NCI-H2081 treated with DMSO at 0.1 percent for 48 hours (cell line): ENCODE measurements around the gene FAM168B.

Experiments used
- DNase-seq: peaks from one replicate; lab custom pipeline; 2025; lab: John Stamatoyannopoulos, UW

The FAM168B gene

DNA sequence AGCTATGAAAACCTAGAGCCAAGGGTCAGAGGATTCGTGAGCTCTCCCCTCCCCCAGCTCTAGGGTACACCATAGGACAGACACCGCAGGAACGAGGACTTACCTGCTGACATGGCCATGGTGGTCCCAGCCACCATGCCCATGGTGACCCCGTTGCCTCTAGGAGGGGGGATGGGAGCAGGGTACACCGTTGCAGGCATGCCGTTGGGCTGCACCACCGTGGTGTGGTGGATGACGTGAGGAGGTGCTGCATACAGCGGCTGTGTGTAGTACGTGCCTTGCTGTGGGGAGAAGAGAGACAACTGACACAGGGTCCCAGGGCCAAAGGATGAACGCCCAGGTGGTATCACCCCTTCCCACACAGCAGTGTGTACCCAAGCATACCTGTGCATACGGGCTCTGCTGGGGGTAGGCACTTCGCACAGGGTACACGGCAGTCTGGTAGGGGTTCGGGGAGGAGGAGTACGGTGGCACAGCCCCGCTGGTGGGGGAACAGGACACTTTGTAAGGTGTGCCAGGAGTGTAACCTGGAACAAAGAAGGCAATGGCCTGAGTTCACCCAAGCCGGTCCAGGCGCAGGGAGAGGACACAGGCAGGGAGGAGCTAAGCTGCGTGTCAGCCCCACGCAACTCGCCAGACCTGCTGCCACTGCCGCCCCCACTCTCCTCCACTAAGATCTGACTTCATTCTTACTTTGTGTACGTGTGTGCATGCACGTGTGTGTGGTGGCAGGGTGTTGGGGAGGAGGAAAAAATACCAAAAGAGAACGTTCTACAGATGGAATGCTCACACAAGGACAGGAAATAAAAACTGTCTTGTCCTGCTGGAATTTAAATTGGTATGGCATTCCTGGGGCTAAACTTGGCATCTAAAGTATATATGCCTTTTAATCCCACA lies 37.8 kb downstream of the FAM168B start:
- no peak for DNase-seq

DNA sequence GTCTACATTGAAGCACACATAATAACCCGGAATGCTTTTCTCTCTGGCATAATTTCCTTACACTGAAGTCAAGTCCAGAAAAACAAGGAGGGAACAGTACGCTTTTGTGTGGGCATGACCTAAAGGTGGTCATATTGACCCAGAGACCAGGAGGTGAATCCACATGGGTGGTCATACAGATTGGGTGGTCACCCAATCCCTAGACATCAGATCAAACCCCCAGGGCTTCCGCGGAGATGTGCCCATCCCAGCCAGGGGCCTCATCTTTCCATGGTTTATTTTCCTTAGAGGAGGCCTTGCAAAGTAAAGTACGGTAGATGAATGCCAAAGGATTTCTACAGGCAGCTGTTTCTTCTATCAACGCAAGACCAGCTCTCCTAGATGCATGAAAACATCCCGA lies 38.8 kb downstream of the FAM168B start:
- DNase-seq: no peak

DNA sequence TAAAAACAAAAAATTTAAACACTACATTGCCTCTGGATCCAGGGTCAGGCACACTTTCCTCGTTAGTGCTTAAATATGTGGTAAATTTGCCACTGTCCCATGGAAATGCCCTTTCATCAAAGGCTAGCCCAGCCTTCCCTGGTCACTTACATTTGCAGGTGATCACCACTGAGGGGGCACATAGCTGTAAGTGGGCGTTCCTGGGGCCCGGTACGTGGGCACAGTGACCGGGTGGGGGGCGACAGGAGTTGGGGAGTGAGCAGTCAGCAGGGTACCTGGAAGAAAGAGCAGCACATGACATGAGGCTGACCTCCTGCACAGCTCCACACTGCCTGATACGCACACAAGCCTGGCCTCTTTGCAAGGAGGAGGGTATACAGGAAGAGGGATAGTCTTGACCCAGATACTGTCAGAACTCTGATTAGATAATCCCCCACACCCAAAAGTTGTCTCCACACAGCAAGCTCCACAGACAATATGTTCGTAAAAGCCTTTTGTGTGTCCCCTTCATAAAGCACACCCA lies 40.5 kb downstream of the FAM168B start:
- no peak for DNase-seq

DNA sequence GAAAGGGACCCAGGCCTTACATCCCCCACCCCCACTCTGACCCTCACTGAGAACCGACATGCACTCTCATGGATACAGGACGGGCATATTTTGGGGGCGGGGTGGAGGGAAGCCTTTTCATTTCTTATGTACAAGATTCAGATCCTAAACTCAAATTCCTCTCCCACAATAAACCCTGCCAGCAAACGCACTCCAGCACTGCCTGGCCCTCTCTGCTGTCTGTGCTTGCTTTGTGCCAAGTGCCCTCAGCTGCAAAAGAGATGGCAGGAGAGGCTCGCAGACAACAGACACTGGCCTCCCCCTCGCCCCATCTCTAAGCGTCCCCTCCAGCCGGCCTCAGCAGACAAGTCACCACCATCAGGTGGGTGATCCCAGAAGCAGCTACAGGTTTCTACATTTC lies 42.4 kb downstream of the FAM168B start:
- no peak for DNase-seq

DNA sequence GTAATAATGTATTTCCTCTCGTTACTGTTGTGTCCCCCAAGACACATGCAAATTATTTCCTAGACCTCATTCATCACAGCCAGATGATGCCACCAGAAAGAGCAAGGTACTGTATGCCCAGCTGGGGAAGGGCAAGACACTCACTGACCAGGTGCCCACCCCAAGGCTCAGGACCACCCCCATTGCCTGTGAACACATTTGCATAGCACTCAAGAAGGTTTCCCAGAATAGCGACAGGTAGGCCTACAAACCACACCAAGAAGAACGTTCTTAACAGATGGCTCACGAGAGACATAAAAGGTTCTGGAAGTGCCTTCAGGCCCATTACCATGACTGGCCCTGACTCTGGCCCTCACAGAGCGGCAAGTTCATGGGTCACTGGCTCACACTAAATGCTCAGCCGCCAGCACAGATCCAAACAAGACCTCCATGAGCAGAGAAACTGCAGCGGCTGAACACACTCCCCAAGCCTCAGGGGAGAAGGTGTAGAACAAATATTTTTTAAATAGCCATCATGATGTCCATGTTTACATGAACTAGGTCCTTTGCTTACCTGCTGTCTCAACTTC lies 44.0 kb downstream of the FAM168B start:
- no peak for DNase-seq

DNA sequence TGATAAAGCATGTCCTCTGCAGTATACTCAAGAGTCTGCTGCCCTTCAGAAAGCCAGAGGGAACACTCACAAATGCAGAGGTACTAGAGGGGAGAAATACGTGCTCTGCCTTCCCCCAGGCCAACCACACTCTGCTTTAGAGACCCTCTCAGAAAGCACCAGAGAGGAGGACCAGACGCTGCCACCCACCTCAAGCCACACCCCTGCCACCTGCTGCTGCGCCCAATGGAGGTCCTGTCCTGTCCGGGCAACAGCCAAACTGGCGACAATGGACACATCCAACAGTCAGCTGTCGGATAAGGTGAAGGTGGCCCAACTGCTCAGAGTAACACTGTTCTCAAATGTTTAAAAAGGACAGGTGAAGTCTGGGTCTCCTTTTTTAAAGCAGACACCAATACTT lies 44.6 kb downstream of the FAM168B start:
- DNase-seq: no peak

DNA sequence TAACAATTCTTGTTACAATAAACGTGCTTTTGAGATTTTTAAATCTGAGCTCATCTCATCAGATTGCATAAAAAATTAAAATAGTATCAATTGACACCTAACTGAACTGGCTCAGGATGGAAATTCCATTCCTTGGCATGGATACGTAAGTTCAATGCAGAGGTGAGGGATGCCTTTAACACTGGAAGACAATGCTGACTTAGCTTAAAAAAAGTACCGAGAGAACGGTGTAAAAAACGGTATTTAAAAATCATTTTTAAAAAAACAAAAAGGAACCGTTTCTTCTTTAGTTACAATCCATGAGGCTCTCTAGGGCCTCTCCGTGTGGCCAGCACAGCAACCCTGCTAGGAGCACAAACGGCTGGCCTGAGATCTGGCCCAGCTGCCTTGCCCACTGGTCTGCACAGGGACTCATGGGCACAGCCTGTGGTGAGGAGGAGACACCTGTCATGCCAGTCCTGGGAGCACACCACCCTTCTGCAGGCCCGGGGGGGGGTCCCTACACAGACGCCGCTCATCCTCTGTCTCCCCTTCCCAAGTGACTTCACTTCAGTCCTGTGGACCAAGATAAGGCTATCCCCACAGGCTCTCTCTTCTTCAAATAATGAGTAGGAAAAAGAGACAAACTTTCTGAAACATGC lies 45.2 kb downstream of the FAM168B start:
- DNase-seq: no peak

DNA sequence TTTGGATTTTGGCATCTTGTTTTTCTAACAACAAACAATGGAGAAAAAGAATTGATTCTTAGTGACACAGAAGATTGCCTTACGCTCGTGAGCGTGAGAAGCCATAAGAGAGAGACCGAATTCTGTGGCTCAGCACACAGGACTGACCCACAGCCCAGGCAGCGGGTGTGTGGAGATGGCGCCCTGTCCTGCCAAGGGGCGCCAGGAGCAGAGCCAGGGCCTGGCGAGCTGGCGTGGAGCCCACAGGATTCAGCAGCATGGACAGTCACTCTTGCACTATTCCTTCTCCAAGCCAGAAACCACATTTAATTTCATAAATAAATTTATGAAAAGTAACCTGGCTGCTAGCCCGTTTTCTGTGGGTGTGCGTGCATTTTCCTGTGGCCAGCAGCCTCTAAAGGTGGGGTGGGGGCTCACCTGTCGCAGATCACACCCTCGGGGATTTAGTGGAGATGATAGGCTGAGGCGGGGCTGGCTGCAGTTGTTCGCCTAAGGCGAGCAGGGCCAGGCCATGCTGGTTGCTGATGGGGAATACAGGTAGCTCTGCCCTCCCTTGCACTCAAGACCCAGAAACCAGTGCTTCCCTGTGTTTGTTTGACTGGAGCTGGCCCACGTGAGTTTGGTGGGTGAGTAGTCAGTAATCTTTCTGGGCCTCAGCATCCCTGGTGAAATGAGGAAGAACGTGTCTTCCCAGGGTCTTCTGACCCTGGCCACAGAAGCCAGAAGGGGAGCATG lies 46.2 kb downstream of the FAM168B start:
- DNase-seq: no peak

DNA sequence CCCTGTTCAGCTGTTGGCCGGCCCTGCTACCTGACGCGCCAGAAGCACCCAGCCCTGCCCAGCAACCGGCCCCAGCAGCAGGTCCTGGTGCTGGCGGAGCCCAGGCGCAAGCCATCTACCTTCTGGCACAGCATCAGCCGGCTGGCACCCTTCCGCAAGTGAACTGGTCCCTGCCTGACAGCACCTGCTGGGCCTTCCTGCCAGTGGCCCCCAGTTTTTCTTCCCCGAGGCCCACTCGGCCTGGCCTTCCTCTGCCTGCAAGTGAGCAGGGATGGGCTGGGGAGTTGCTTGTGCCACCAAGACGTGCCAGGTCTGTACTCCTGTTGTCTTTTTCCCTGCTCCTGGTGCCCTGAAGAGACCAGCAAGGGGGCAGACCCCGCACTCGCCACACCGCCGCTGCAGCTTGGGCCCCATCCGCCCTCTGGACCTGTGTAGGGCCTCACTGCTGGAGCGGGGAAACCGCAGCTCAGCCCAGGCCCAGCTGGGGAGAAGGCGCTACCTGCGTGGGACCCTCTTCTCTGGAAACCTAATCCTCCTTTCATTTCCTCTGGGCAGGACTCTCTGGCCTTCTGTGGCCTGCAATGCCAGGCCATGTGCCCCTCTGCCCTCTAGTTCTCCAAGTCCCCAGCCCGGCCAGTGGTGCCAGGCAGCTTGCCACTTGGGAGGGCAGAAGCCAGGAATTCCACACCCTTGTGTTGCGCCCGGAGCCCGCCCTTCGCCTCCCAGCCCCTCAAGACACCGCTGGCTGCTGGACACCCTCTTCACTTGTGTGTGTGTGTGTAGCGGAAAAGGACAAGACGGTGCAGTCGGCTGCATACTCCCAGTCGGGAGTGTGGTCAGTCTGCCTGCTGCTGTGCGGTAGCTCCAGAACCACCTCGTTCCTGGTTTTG lies 47.0 kb downstream of the FAM168B start:
- DNase-seq: no peak

DNA sequence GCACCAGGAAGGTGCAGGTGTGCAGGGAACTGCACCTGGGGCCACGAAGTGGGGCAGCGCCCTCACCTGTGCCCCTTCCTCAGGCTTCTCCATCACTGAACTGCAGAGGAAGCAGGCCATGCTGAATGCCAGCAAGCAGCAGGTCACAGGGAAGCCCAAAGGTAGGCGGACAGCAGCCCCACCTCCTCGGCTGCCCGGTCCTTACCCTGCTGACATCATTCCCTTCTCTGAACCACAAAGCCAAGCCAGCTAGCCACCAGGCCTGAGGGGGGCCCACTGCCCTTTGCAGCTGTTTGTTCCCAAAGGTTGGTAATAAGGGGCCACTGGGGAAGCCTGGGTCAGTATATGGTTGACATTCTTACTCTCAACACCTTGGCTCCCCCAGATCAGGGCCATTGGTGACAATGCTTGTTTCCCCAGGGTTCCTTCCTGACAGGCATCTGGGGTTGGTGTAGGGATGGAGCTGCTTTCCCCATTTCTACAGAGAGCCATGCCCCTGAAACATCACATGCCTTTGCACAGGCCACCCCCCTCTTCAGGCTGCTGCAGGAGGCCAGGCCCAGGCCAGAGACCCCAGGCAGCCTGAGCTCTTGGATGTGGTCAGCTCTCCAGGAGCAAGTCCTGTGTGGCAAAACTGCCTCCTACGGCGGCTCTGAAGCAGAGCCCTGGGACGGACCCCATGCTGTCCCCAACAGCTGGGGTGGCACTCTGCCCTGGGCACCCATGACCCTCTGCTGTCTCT lies 47.8 kb downstream of the FAM168B start:
- no peak for DNase-seq

DNA sequence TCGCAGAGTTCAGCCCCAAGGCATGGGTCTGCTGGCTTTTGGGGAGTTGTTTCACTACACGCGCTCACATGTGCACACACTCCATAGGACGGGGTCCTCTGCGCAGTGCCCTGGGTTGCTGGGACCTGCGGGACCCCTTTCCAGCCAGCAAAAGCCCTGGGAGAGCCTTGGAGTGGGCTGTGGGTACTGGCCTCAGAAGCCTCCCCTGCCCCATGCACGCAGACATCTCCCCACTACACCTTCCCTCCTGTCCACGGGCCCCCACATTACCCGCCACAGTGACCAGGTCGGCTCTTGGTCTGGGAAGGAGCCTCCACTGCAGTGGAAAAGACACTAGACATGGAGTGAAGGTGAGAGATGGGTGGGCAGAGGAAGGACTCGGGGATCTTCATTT lies 48.5 kb downstream of the FAM168B start:
- DNase-seq: no peak

DNA sequence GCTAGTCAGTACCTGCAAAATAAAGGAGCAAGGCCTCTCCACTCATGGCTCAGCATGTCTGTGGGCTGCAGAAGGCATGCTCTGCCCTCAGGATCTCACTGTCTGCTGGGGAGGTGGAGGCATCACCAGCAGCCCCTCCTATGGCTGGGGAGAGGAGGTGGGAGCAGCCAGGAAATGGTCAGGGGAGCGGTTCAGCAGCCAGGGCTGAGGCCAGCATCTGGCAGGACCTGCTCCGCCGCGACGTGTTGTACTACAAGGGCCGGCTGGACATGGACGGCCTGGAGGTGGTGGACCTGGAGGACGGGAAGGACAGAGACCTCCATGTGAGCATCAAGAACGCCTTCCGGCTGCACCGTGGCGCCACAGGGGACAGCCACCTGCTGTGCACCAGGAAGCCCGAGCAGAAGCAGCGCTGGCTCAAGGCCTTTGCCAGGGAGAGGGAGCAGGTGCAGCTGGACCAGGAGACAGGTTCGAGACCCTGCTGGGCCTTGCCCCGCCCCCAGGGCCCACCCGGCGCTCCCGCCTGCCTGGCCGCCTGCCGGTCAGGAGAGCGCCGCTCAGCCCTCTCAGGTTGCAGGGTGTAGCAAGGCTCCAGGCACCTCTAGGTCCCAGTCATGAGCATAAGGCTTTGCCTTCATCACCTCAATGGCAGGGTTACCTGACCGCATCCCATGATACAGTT lies 49.0 kb downstream of the FAM168B start:
- DNase-seq: no peak

DNA sequence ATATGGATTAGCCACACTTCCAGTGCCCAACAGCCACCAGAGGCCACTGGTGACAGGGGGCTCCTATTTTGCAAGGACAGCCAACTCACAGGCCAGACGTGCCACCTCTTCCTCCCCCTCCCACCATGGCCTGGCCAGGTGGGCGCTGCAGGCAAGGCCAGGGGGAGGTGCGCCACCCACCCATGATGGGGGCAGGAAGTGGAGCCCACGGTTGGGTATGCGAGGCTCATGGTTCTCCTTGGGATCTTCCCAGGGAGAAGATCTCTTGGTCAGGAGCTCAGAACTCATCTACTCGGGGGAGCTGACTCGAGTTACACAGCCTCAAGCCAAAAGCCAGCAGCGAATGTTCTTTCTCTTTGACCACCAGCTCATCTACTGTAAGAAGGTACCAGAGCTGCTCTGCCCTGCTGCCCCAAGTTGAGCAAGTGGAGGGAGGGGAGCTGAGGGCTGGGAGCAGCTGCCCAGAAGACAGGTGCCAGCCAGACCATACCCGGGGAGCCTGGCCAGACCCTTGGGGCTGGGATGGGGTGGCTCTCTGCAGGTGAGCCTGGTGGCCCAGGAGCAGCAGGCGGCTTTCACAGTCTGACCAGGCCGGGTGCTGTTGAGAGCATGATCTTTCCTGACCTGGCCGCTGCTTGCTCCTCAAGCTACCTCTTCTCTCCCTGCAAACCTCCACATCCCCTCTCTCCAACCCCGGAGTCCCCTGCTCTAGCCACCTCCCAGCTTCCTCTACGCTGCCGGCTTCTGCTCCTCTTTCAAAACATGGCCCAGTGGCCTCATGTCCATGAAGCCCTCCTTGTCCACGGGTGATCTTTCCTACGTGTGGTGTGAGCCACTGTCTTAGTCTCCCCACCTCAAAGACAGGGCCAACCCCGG lies 49.8 kb downstream of the FAM168B start:
- DNase-seq: no peak

DNA sequence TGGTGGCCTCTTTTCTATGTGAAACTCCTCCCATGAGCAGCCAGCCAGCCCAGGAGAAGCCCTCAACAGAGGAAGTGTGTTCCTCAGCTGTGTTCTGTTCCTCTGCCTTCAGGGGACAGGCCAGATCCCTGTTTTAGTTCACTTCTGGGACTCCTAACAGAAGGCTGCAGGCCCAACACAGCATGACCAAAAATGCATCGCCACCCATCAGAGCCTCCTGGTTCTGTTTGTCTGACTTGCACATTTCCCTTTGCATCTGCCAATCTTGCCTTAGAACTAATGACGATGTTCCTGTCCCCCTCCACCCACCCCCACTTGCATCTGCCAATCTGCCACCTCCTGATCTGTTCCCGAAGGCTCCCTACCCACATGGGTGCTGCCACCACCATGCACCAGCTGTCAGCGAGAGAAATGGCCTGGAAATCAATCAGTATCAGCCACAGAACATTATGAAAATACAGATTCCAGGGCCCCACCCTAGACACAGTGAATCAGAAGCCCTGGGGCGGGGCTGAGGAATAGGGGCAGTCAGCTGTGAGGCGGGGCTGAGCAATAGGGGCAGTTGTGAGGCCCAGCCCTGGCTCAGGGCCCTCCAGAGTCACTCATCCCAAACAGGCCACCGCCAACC lies 51.0 kb downstream of the FAM168B start:
- DNase-seq: no peak

DNA sequence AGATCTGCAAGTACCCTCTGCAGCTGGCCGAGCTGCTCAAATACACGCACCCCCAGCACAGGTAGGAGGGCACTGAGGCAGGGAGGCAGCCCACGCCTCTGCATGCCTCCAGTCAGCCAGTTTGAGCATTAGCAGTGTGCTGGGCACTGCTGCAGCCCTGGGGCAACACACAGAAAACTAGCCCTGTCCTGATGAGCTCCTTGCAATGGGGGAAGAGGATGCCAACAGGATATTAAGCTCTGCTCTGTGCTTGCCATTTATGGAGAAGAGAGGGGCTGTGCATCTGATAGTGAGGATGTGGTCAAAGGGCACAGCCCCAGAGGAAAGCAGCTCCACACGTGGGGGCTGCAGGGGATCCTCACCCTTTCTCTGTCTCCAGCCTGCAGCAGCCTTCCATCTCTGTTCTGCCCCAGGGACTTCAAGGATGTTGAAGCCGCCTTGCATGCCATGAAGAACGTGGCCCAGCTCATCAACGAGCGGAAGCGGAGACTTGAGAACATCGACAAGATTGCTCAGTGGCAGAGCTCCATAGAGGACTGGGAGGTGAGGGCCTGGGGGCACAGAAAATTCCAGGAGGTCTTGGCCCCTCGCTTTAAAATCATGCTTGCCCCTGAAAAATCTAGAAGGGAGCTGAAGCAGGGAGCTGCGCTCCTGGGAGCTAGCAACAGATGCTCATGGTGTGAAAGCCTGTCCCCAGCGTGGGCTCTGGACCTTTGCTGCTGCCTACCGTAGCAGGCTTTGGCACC lies 51.7 kb downstream of the FAM168B start:
- DNase-seq: no peak

DNA sequence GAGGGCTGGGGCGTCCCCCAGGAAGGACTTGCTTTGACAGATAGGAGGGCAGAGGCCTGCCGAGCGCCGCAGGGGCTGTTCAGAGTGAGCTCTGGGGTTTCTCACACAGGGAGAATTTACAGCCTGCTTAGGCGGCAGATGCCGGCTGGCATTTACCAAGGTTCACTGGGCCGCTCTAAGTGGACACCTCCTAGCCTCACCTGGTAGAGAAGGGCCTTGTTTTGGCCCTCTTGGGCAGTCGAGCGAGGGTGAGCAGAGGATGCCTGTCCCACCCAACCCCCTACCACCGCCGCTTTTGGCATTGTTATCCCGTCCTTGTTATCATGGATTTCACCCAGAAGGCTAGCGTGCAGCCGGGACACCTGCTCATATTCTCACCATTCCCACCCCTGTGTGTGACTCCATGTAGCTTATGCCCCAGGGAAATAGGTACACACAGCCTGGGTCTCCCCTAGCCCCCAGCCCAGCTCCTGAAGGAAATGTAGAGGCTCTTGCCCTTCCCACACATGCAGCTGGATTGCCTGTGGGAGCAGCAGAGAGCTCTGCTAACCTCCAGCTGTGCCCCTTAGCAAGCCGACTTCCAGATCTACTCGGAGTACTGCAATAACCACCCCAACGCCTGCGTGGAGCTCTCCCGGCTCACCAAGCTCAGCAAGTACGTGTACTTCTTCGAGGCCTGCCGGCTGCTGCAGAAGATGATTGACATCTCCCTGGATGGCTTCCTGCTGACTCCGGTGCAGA lies 52.4 kb downstream of the FAM168B start:
- no peak for DNase-seq
